IMR-90 (cell line): ENCODE results near the gene OTUD7B. TPM values are rescaled to one million over a fixed set of nuclear protein-coding genes. Genes with fewer than 3 reads are reported as not detected.

Source experiments
- ATAC-seq: fragments of 200-7000 bp; cut with Tn5 transposase; 2 replicates; pipeline ENCODE4 v1.9.1; 2020; ENCODE audit warnings: low read depth, mild to moderate bottlenecking, moderate library complexity
- BruUV-seq: library from RNA; stranded (reverse); fragments of 400-500 nt; replicated peaks from 2 replicates; lab custom pipeline; 2021; lab: Mats Ljungman, UMichigan
- CTCF ChIA-PET: fragments of 300-600 bp; formaldehyde crosslinking; extraction: SDS; loops from one replicate; lab custom pipeline; 2021; ENCODE audit warnings: antibody characterized with exemption; lab: Yijun Ruan, JAX
- POLR2A ChIA-PET: fragments of 300-600 bp; sonication (Branson Sonifier 250); formaldehyde crosslinking; loops from one replicate; lab custom pipeline; 2022; ENCODE audit warnings: antibody characterized with exemption; ENCODE audit not compliant: unreplicated experiment; lab: Charles Lee
- DNase-seq: peaks from one replicate; pipeline ENCODE4 v3.0.0; 2013
- H2AFZ ChIP-seq: replicated peaks from 2 replicates; pipeline ENCODE3; 2013; ENCODE audit warnings: low read length, mild to moderate bottlenecking; ENCODE audit not compliant: poor library complexity
- H2AK5ac ChIP-seq: 2 replicates; pipeline ENCODE4 v1.6.1; 2013; ENCODE audit warnings: low read depth, low read length, inconsistent platforms
- H2AK9ac ChIP-seq: replicated peaks from 2 replicates; pipeline ENCODE3; 2013; ENCODE audit warnings: mild to moderate bottlenecking, low read depth, low read length, moderate library complexity; ENCODE audit not compliant: poor library complexity
- H2BK120ac ChIP-seq: 2 replicates; pipeline ENCODE4 v1.6.1; 2013; ENCODE audit warnings: low read depth, low read length, inconsistent platforms
- H2BK15ac ChIP-seq: 3 replicates; pipeline ENCODE4 v1.6.1; 2013; ENCODE audit warnings: low read depth, low read length, inconsistent platforms
- H2BK20ac ChIP-seq: 2 replicates; pipeline ENCODE4 v1.6.1; 2013; ENCODE audit warnings: low read depth, mild to moderate bottlenecking, inconsistent platforms, low read length, moderate library complexity
- H2BK5ac ChIP-seq: 2 replicates; pipeline ENCODE4 v1.6.1; 2013; ENCODE audit warnings: mild to moderate bottlenecking, low read depth, low read length, inconsistent platforms; ENCODE audit not compliant: poor library complexity, severe bottlenecking
- H3K14ac ChIP-seq: replicated peaks from 2 replicates; pipeline ENCODE4 v1.6.1; 2013; ENCODE audit warnings: low read depth, low read length, inconsistent platforms
- H3K18ac ChIP-seq: 2 replicates; pipeline ENCODE4 v1.6.1; 2013; ENCODE audit warnings: low read depth, low read length, control low read depth
- H3K23ac ChIP-seq: 2 replicates; pipeline ENCODE4 v1.6.1; 2013; ENCODE audit warnings: low read depth, low read length, inconsistent platforms
- H3K27ac ChIP-seq: 2 replicates; pipeline ENCODE4 v1.5.1; 2013; ENCODE audit warnings: mild to moderate bottlenecking, control low read depth, low read length; ENCODE audit not compliant: insufficient read depth
- H3K27me3 ChIP-seq: 2 replicates; pipeline ENCODE4 v1.6.1; 2013; ENCODE audit warnings: low read length; ENCODE audit not compliant: control insufficient read depth, insufficient read depth
- H3K36me3 ChIP-seq: 2 replicates; pipeline ENCODE4 v1.6.1; 2013; ENCODE audit warnings: low read length, mixed read lengths; ENCODE audit not compliant: control insufficient read depth, insufficient read depth
- H3K4ac ChIP-seq: 2 replicates; pipeline ENCODE4 v1.6.1; 2013; ENCODE audit warnings: low read depth, low read length, inconsistent platforms
- H3K4me1 ChIP-seq: 2 replicates; pipeline ENCODE4 v1.6.1; 2013; ENCODE audit warnings: low read length, mixed read lengths; ENCODE audit not compliant: control insufficient read depth, insufficient read depth
- H3K4me2 ChIP-seq: 2 replicates; pipeline ENCODE4 v1.6.1; 2013; ENCODE audit warnings: low read depth, mild to moderate bottlenecking, control low read depth, low read length, moderate library complexity
- H3K4me3 ChIP-seq: 2 replicates; pipeline ENCODE4 v1.5.1; 2013; ENCODE audit warnings: low read depth, mild to moderate bottlenecking, control low read depth, low read length, moderate library complexity; ENCODE audit not compliant: insufficient read depth
- H3K56ac ChIP-seq: 2 replicates; pipeline ENCODE4 v1.6.1; 2013; ENCODE audit warnings: low read length, inconsistent platforms; ENCODE audit not compliant: insufficient read depth; ENCODE audit errors: extremely low read depth
- H3K79me1 ChIP-seq, 2 experiments: 2 replicates each; pipeline ENCODE4 v1.6.1; 2013; ENCODE audit warnings: low read length in 2 of 2, inconsistent platforms in 1 of 2, low read depth in 1 of 2
- H3K9ac ChIP-seq: 2 replicates; pipeline ENCODE4 v1.6.1; 2013; ENCODE audit warnings: low read depth, low read length, control low read depth
- H3K9me1 ChIP-seq: 2 replicates; pipeline ENCODE4 v1.6.1; 2013; ENCODE audit warnings: low read length, inconsistent platforms; ENCODE audit not compliant: insufficient read depth
- H3K9me3 ChIP-seq: 2 replicates; pipeline ENCODE4 v1.6.1; 2013; ENCODE audit warnings: low read length; ENCODE audit not compliant: control insufficient read depth, insufficient read depth
- H4K20me1 ChIP-seq: 2 replicates; pipeline ENCODE4 v1.6.1; 2013; ENCODE audit warnings: low read length, inconsistent platforms; ENCODE audit not compliant: insufficient read depth
- H4K5ac ChIP-seq: 2 replicates; pipeline ENCODE4 v1.6.1; 2013; ENCODE audit warnings: mild to moderate bottlenecking, low read depth, low read length, control low read depth
- H4K8ac ChIP-seq, 2 experiments: 2 replicates each; pipeline ENCODE4 v1.6.1; 2013; ENCODE audit warnings: low read depth in 2 of 2, low read length in 2 of 2, control low read depth in 1 of 2, inconsistent platforms in 1 of 2
- H4K91ac ChIP-seq: 2 replicates; pipeline ENCODE4 v1.6.1; 2013; ENCODE audit warnings: low read depth, low read length, inconsistent platforms; ENCODE audit not compliant: insufficient read depth
- BHLHE40 ChIP-seq: fragments of 150-350 bp; IDR thresholded peaks from 2 replicates; pipeline ENCODE4 v1.6.1; 2016; ENCODE audit warnings: mild to moderate bottlenecking, low read depth, low read length
- CEBPB ChIP-seq: IDR thresholded peaks from 2 replicates; pipeline ENCODE4 v1.6.1; 2012; ENCODE audit warnings: low read depth, low read length, improper control_type of control experiment
- CHD1 ChIP-seq: IDR thresholded peaks from 2 replicates; pipeline ENCODE4 v1.6.1; 2012; ENCODE audit warnings: low read depth, low read length, improper control_type of control experiment
- ELK1 ChIP-seq: fragments of 150-350 bp; IDR thresholded peaks from 2 replicates; pipeline ENCODE4 v1.6.1; 2016; ENCODE audit warnings: low read depth, mild to moderate bottlenecking, low read length, moderate library complexity, borderline replicate concordance
- FOS ChIP-seq: fragments of 150-350 bp; IDR thresholded peaks from 2 replicates; pipeline ENCODE4 v1.6.1; 2016; ENCODE audit warnings: low read depth, low read length
- MAZ ChIP-seq: IDR thresholded peaks from 2 replicates; pipeline ENCODE4 v1.6.1; 2012; ENCODE audit warnings: low read depth, mild to moderate bottlenecking, low read length, improper control_type of control experiment, moderate library complexity, borderline replicate concordance
- MXI1 ChIP-seq: IDR thresholded peaks from 2 replicates; pipeline ENCODE4 v1.6.1; 2012; ENCODE audit warnings: low read depth, mild to moderate bottlenecking, low read length, moderate library complexity, borderline replicate concordance
- NFE2L2 ChIP-seq: fragments of 150-350 bp; IDR thresholded peaks from 2 replicates; pipeline ENCODE4 v1.6.1; 2016; ENCODE audit warnings: low read depth, mild to moderate bottlenecking, low read length
- POLR2A ChIP-seq: IDR thresholded peaks from 2 replicates; pipeline ENCODE4 v1.6.1; 2012; ENCODE audit warnings: mild to moderate bottlenecking, low read depth, low read length
- RAD21 ChIP-seq: IDR thresholded peaks from 2 replicates; pipeline ENCODE4 v1.6.1; 2012; ENCODE audit warnings: low read length, improper control_type of control experiment
- RCOR1 ChIP-seq: IDR thresholded peaks from 2 replicates; pipeline ENCODE4 v1.6.1; 2012; ENCODE audit warnings: mild to moderate bottlenecking, low read length, improper control_type of control experiment; ENCODE audit not compliant: insufficient replicate concordance
- RFX5 ChIP-seq: IDR thresholded peaks from 2 replicates; pipeline ENCODE4 v1.8.0; 2012; ENCODE audit warnings: low read depth, mild to moderate bottlenecking, low read length, moderate library complexity
- SMC3 ChIP-seq: fragments of 150-350 bp; IDR thresholded peaks from 2 replicates; pipeline ENCODE4 v1.6.1; 2016; ENCODE audit warnings: low read depth, mild to moderate bottlenecking, antibody characterized with exemption, low read length, moderate library complexity
- WGBS, 2 experiments: methylation state at CpG; one replicate each; pipeline versions ENCODE4 v1.1.5 to v1.1.7; 2013; ENCODE audit warnings: missing lambda C conversion rate in 2 of 2; ENCODE audit not compliant: insufficient read length in 1 of 2; ENCODE audit errors: extremely low coverage in 2 of 2; 5-methylcytosine and 5-hydroxymethylcytosine counted together
- dilution Hi-C: fragments of 300-500 bp; cut with HindIII; formaldehyde crosslinking; loops from one replicate; pipeline ENCODE4 v1.14.3; 2018; ENCODE audit warnings: low sequenced_read_pairs; ENCODE audit not compliant: unreplicated experiment
- in situ Hi-C: fragments of 300-500 bp; cut with MboI; formaldehyde crosslinking; loops from 3 replicates; pipeline ENCODE4 v1.14.3; 2019; ENCODE audit warnings: low sequenced_read_pairs, inconsistent platforms, mixed read lengths
- intact Hi-C: fragments of 100-400 bp; cut with micrococcal nuclease; formaldehyde crosslinking; loops from 2 replicates; pipeline ENCODE4 v1.10.0; 2022
- polyA plus RNA-seq, 3 experiments: library from polyadenylated mRNA; depleted of rRNA; stranded (reverse); fragments of >200 nt; gene quantifications; 2 replicates each; pipeline ENCODE4 v1.2.3, GENCODE V29; 2012; ENCODE audit warnings: low replicate concordance in 1 of 3
- total RNA-seq: library from RNA; depleted of rRNA; stranded (reverse); fragments of >200 nt; gene quantifications from 2 replicates; pipeline ENCODE4 v1.2.3, GENCODE V29; 2012
- TF ChIP-seq, protein P1 (sequence below): fragments of 150-350 bp; IDR thresholded peaks from 2 replicates; pipeline ENCODE4 v1.6.1; 2017; ENCODE audit warnings: mild to moderate bottlenecking, antibody characterized with exemption, low read length, low read depth
- TF ChIP-seq, protein P2 (sequence below): conservative IDR thresholded peaks from 2 replicates; pipeline ENCODE4 v1.5.1; 2012; ENCODE audit warnings: mild to moderate bottlenecking, low read depth, low read length, improper control_type of control experiment

OTUD7B gene
- total and polyA plus RNA-seq, 2 of the 4 experiments (the other 2 are of a cell fraction) = 7.5 to 18.6 TPM

GRCh38 chr1:149966405-149966804 is 44.1 kb downstream of the OTUD7B start:
- intact Hi-C loops (no loop called here), in situ Hi-C loops (no loop called here), dilution Hi-C loops (no loop called here)
- H2BK120ac ChIP-seq = no peak overlapping the region
- no peak overlapping the region for H2AFZ ChIP-seq
- no peak overlapping the region for H3K27ac ChIP-seq
- ChIA-PET POLR2A (no interaction called here), CTCF (interaction anchor here (1.4 kb wide), 1 partner anchor 203 kb away, joined by 4 read pairs; no protein-coding TSS in a partner anchor)
- no peak overlapping the region for H2BK20ac ChIP-seq
- no peak overlapping the region for H4K8ac ChIP-seq
- TF ChIP-seq NFE2L2 = no peak
- TF ChIP-seq MAZ = no peak
- TF ChIP-seq RCOR1 = no peak
- TF ChIP-seq SMC3 = no peak
- peak; percentile 76 for TF ChIP-seq BHLHE40
- TF ChIP-seq RAD21 = no peak
- no peak for TF ChIP-seq CEBPB
- TF ChIP-seq POLR2A = no peak
- TF ChIP-seq, protein P1, sequence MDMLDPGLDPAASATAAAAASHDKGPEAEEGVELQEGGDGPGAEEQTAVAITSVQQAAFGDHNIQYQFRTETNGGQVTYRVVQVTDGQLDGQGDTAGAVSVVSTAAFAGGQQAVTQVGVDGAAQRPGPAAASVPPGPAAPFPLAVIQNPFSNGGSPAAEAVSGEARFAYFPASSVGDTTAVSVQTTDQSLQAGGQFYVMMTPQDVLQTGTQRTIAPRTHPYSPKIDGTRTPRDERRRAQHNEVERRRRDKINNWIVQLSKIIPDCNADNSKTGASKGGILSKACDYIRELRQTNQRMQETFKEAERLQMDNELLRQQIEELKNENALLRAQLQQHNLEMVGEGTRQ = 0 out of 2 replicates have a peak, but pooled peaks have one; percentile 45
- TF ChIP-seq FOS = no peak
- TF ChIP-seq RFX5 = no peak
- no peak for TF ChIP-seq ELK1
- TF ChIP-seq MXI1 = no peak
- no peak for TF ChIP-seq CHD1
- TF ChIP-seq, protein P2, sequence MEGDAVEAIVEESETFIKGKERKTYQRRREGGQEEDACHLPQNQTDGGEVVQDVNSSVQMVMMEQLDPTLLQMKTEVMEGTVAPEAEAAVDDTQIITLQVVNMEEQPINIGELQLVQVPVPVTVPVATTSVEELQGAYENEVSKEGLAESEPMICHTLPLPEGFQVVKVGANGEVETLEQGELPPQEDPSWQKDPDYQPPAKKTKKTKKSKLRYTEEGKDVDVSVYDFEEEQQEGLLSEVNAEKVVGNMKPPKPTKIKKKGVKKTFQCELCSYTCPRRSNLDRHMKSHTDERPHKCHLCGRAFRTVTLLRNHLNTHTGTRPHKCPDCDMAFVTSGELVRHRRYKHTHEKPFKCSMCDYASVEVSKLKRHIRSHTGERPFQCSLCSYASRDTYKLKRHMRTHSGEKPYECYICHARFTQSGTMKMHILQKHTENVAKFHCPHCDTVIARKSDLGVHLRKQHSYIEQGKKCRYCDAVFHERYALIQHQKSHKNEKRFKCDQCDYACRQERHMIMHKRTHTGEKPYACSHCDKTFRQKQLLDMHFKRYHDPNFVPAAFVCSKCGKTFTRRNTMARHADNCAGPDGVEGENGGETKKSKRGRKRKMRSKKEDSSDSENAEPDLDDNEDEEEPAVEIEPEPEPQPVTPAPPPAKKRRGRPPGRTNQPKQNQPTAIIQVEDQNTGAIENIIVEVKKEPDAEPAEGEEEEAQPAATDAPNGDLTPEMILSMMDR = no peak
- DNase-seq = peak; percentile 58
- no peak overlapping the region for H3K9ac ChIP-seq
- peaks cover 5% of the 10 kb centered on the region for H3K4me1 ChIP-seq
- H3K9me1 ChIP-seq = peaks cover 7% of the 10 kb centered on the region
- no peak overlapping the region for H3K18ac ChIP-seq
- no peak overlapping the region for H3K56ac ChIP-seq
- H3K14ac ChIP-seq = no peak overlapping the region
- ATAC-seq = peak; percentile 69
- H3K27me3 ChIP-seq = no peaks in the 10 kb centered on the region
- H2AK9ac ChIP-seq = no peak overlapping the region
- no peak overlapping the region for H3K4ac ChIP-seq
- no peak overlapping the region for H2BK15ac ChIP-seq
- H3K4me3 ChIP-seq = no peak overlapping the region
- H3K4me2 ChIP-seq = no peak overlapping the region
- H3K36me3 ChIP-seq = peaks cover 32% of the 10 kb centered on the region
- WGBS, 2 experiments = no CpG with 5 or more reads among the region's 1 CpG
- no peak overlapping the region for H2BK5ac ChIP-seq
- H3K9me3 ChIP-seq = no peaks in the 10 kb centered on the region
- BruUV-seq = no TSS peak
- peaks cover 12 to 39% of the 10 kb centered on the region in 2 experiments; a peak in 3 of 4 replicates for H3K79me1 ChIP-seq
- no peaks in the 10 kb centered on the region; the same call in 1 of the 2 replicates for H4K20me1 ChIP-seq
- no peak overlapping the region for H4K91ac ChIP-seq
- peak overlapping the region; percentile 4; the same call in 1 of the 2 replicates for H3K23ac ChIP-seq
- no peak overlapping the region for H2AK5ac ChIP-seq
- no peak overlapping the region for H4K5ac ChIP-seq
